ENCODE results near the gene SLC35F2.

SLC35F2 gene

GRCh38 chr11:107819361-107820014, 39.1 kb downstream of the SLC35F2 start:
- Histone ChIP-seq H3K27ac (no peak overlapping the region), H3K9me3 (ENCODE audit: severe bottlenecking) (no peaks in the 10 kb centered on the region), H3K4me3 (ENCODE audit: low read depth, low read length) (no peak overlapping the region), H3K36me3 (no peaks in the 10 kb centered on the region; the same call in 1 of the 2 replicates), H3K27me3 (ENCODE audit: insufficient read depth, low read depth, severe bottlenecking) (no peaks in the 10 kb centered on the region)
- DNase-seq: no peak
- TF ChIP-seq CTCF (IDR thresholded peaks at IDR 0.05; ENCODE audit: low read depth, low read length): no peak

- DNase-seq: no peak
- Histone ChIP-seq H3K4me3 (ENCODE audit: low read depth, low read length) (no peak overlapping the region), H3K27ac (no peak overlapping the region), H3K36me3 (no peaks in the 10 kb centered on the region; the same call in 1 of the 2 replicates), H3K9me3 (ENCODE audit: severe bottlenecking) (no peaks in the 10 kb centered on the region), H3K27me3 (ENCODE audit: insufficient read depth, low read depth, severe bottlenecking) (no peaks in the 10 kb centered on the region)
- no peak for TF ChIP-seq CTCF (IDR thresholded peaks at IDR 0.05; ENCODE audit: low read depth, low read length)
These were observed 40.1 kb downstream of the SLC35F2 start for GRCh38 chr11:107818491-107818890.

GRCh38 chr11:107816028-107816427, 42.6 kb downstream of the SLC35F2 start:
- H3K36me3 ChIP-seq: peaks cover 6% of the 10 kb centered on the region
- H3K9me3 ChIP-seq (ENCODE audit: severe bottlenecking): no peaks in the 10 kb centered on the region
- H3K27ac ChIP-seq: no peak overlapping the region
- H3K4me3 ChIP-seq (ENCODE audit: low read depth, low read length): no peak overlapping the region
- TF ChIP-seq CTCF (IDR thresholded peaks at IDR 0.05; ENCODE audit: low read depth, low read length): no peak
- no peaks in the 10 kb centered on the region for H3K27me3 ChIP-seq (ENCODE audit: insufficient read depth, low read depth, severe bottlenecking)
- DNase-seq: no peak

- DNase-seq: no peak
- no peak overlapping the region for H3K4me3 ChIP-seq (ENCODE audit: low read depth, low read length)
- H3K27ac ChIP-seq: no peak overlapping the region
- TF ChIP-seq CTCF (IDR thresholded peaks at IDR 0.05; ENCODE audit: low read depth, low read length): no peak
- H3K36me3 ChIP-seq: peaks cover 14% of the 10 kb centered on the region
- H3K9me3 ChIP-seq (ENCODE audit: severe bottlenecking): no peaks in the 10 kb centered on the region
- no peaks in the 10 kb centered on the region for H3K27me3 ChIP-seq (ENCODE audit: insufficient read depth, low read depth, severe bottlenecking)
These were observed 47.7 kb downstream of the SLC35F2 start for GRCh38 chr11:107810875-107811274.

GRCh38 chr11:107808521-107808920, 50.1 kb downstream of the SLC35F2 start:
- H3K36me3 ChIP-seq: peaks cover 21% of the 10 kb centered on the region
- TF ChIP-seq CTCF (IDR thresholded peaks at IDR 0.05; ENCODE audit: low read depth, low read length): no peak
- no peak for DNase-seq

GRCh38 chr11:107804971-107805370, 53.6 kb downstream of the SLC35F2 start:
- Histone ChIP-seq H3K27me3 (ENCODE audit: insufficient read depth, low read depth, severe bottlenecking) (no peaks in the 10 kb centered on the region), H3K27ac (no peak overlapping the region), H3K4me3 (ENCODE audit: low read depth, low read length) (no peak overlapping the region), H3K36me3 (peaks cover 19% of the 10 kb centered on the region), H3K9me3 (ENCODE audit: severe bottlenecking) (no peaks in the 10 kb centered on the region)
- no peak for TF ChIP-seq CTCF (IDR thresholded peaks at IDR 0.05; ENCODE audit: low read depth, low read length)
- no peak for DNase-seq

More at GRCh38 chr11:107808521-107808920, 50.1 kb downstream of the SLC35F2 start:
- no peak overlapping the region for H3K27ac ChIP-seq
- H3K4me3 ChIP-seq (ENCODE audit: low read depth, low read length): no peak overlapping the region
- H3K9me3 ChIP-seq (ENCODE audit: severe bottlenecking): no peaks in the 10 kb centered on the region
- no peaks in the 10 kb centered on the region for H3K27me3 ChIP-seq (ENCODE audit: insufficient read depth, low read depth, severe bottlenecking)
